NCI-H748 (cell line): ENCODE data around the gene PMIS2.
A peak's percentile ranks its signal among the peaks of the same experiment; 100 is the strongest.

Experiments
- DNase-seq: peaks from one replicate; lab custom pipeline; 2025; ENCODE audit not compliant: unreplicated experiment; lab: John Stamatoyannopoulos, UW

Gene PMIS2

DNA sequence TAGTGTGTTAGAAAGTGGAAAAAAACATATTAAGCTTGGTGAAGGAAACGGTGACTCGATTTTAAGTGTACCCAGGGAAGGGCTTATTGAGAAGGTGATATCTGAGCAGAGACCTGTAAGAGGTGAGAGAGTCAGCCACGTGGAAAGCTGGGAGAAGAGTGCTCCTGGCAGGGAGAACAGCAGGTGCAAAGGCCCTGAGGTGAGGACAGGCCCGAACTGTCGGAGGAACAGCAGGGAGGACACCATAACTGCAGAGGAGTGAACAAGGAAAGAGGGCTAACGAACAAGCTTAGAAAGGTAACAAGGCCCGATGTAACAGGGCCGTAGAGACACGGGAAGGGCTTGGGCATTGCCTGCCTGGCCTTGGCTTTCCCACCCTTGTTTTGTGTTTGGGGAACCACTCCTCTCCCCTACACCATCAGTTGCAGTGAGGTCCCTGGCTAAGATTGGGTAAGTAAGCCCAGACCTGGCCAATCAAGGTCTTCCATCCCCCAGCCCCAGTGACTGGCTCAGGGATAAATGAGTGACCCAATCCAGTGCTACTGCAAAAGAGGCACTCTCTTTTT is 29.9 kb upstream of the PMIS2 start:
- DNase-seq = no peak

GRCh38 chr19:35556846-35557538 is 29.0 kb upstream of the PMIS2 start:
- DNase-seq = no peak

- DNase-seq = peak; percentile 49
Measured at GRCh38 chr19:35557539-35558399, 28.2 kb upstream of the PMIS2 start.

DNA sequence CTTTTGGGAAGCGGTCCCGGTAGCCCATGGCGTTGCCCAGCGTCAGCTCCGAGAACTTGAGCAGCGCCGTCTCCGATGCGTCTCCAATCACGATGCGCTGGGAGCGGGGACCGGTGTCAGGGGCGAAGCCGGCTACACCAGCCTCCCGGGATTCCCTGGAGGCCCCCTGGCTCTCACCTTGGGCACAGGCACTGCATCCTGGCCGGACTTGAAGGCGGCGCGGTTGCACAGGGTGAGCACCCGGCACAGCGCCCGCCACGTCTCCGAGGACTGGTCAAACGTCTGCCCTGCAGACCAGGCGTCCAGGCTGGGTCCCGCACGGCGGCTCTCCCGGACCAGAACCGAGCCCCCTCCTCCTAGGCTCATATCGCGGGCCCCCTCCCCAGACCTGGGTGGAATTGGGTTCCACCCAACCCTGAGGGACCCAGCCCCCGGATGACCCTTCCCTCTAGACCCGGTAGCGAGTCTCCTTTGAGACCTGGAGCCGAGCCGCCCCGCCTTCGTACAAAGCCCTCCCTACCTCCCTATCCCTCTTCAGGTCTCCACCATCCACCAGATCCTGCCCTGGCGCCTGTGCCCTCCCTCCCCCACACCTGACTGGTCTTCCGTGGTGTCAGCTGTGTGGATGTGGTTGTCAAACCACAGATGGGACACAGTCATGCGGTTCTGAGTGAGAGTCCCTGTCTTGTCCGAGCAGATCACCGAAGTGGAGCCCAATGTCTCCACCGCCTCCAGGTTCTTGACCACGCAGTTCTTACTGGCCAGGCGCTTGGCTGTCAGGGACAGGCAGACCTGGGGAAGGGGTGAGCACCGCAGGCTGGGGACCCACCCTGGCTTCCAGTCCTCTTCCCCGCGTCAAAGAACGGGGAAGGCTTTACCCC is 27.3 kb upstream of the PMIS2 start:
- no peak for DNase-seq

- no peak for DNase-seq
Measured at GRCh38 chr19:35559281-35559659, 26.7 kb upstream of the PMIS2 start.

DNA sequence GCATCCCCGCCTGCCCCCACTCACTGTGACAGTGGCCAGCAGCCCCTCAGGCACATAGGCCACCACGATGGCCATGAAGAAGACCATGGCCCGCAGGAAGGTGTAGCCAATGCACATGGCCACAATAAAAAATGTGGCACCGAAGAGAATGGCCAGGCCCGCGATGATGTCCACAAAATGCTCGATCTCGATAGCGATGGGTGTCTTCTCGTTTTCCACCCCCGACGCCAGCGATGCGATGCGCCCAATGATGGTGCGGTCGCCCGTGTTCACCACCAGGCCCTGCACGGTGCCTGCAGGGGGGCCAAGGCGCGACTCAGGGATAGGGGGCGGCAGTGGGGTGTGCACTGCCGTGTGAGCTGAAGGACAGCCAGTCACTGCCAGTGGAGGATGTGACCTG is 26.2 kb upstream of the PMIS2 start:
- DNase-seq = no peak

DNA sequence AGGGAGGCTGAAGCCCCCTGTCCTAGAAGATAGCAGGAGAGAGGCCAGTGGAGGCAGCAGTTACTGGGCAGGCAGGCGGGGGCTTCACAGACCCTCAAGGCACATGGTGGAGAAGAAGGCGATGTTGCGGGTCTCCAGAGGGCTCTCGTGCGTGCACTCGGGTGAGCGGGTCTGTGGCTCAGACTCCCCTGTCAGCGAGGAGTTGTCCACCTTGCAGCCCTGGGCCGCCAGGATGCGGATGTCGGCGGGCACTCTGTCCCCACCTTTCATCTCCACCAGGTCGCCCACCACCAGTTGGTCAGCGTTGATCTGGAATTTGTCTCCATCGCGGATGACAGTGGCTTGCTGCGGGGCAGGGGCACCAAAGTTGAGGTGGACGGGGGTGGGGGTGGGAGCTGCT is 25.7 kb upstream of the PMIS2 start:
- DNase-seq = no peak

- DNase-seq = no peak
Measured at GRCh38 chr19:35560677-35561076, 25.3 kb upstream of the PMIS2 start.

- DNase-seq = no peak
Measured at GRCh38 chr19:35561436-35561835, 24.5 kb upstream of the PMIS2 start.

DNA sequence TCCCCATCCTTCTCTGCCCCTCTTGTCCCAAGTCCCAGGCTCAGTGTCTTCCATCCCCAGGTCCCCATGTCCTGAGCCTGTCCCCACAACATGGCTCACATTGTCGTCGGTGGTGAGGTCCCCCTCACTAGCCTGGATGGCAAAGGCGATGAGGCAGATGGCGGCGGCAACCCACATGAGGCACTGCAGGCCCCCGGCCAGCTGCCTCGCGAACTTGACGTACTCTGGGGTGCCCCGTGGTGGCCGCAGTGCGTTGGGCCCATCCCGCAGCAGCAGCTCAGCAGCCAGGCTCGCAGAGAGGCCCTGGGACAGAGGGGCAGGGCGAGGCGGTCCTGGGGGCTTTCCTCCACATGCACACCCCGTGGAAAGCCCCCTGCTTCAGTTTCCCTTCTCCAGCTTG is 23.6 kb upstream of the PMIS2 start:
- DNase-seq = no peak

DNA sequence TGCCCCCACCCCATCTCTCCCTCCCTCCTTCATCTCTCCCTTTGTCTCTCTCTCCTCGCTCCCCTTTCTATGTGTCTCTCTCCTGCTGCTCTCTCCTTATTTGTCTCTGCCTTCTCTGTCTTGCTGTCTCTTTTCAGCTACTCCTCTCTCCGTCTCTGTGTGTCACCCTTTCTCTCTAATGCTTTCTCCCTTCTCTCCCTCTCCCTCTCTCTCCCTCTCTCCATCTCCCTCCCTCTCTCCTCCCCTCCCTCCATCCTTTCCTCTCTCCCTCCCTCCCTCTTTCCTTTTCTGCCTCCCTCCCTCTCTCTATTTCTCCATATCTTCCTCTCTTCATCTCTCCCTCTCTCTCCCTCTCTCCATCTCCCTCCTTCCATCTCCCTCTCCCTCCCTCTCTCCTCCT is 23.2 kb upstream of the PMIS2 start:
- no peak for DNase-seq

DNA sequence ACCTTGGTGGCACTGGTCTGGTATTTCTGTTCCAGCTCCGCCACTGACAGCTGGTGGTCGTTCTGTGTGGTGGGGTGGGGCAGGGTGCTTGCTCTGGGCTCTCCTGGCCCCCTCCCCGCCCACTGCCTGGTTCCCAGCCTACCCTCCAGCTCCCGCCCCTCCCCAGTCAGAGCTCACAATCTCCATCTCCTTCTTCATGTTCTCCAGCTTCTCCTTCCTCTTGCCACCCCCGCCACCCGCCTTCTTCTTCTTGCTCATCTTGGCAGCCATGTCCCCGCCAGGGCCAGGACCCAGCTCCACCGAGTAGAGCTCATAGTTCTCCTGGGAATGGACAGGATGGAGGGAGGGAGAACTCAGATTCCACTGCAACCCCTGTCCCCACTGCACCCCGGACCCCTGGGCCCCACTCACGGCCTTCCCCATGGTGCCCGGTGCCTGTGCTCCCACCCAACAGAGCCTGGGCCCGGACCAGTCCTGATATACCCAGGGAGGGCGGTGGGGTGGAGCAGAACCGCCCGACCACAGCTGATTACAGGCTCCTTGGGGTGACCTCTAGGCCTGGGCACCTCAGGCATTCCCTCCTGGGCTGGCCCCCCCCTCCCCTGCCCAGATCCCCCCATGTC is 22.7 kb upstream of the PMIS2 start, which contains the start of gene ATP4A:
Gene ATP4A (minus strand): TSS at position 452 of the 623 bp plus-strand sequence. CDS start 29 bp downstream, at position 423.
- DNase-seq = no peak

GRCh38 chr19:35565016-35565856 is 20.7 kb upstream of the PMIS2 start:
- DNase-seq = no peak

- no peak for DNase-seq
Measured at GRCh38 chr19:35566738-35567137, 19.2 kb upstream of the PMIS2 start.

GRCh38 chr19:35569281-35569781 is 16.6 kb upstream of the PMIS2 start:
- no peak for DNase-seq

DNA sequence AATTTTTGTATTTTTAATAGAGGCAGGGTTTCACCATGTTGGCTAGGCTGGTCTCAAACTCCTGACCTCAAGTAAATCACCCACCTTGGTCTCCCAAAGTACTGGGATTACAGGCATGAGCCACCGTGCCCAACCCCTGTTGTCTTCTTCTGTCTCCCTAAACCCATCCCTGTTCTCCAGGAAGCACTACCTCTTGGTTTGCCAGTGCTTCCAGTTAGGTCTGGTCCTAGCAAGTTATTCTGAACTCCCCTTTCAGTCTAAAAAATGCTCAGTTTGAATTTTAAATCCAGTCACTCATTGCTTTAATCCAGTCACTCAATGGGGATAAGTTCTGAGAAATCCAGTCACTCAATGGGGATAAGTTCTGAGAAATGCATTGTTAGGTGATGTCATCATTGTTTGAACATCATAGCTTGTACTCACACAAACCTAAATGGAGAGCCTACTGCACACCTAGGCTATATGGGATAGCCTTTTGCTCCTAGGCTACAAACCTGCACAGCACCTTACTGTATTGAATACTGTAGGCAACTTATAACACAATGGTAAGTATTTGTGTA is 14.5 kb upstream of the PMIS2 start:
- DNase-seq = no peak

- no peak for DNase-seq
Measured at GRCh38 chr19:35577918-35578317, 8.1 kb upstream of the PMIS2 start.

DNA sequence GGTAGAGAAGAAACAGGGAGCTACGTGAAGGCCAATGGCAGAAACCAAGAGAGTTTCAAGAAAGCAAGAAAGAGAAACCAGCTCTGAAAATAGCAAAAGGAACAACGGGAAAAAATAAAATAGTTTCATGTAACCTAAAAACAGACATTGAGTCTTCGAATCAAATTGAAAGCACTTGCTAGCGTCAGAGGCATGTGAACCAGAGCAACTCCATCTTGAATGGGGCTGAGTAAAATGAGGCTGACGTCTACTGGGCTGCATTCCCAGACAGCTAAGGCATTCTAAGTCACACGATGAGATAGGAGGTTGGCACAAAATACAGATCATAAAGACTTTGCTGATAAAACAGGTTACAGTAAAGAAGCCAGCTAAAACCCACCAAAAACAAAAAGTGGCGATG is 7.3 kb upstream of the PMIS2 start:
- DNase-seq = no peak

- no peak for DNase-seq
Measured at GRCh38 chr19:35582760-35583159, 3.2 kb upstream of the PMIS2 start.
